PC-9 (cell line): ENCODE results near the gene EIF5B. TPM values are rescaled to one million over a fixed set of nuclear protein-coding genes. Genes with fewer than 3 reads are reported as not detected.
"Not testable (repeated sequence)": the region's sequence is repeated elsewhere in the genome, so short reads cannot be mapped to it uniquely, and the experiment has no call there.

Source experiments
- BruUV-seq: library from RNA; stranded (reverse); fragments of 400-500 nt; replicated peaks from 2 replicates; lab custom pipeline; 2021; lab: Mats Ljungman, UMichigan
- CTCF ChIA-PET: fragments of 300-600 bp; sonication (Branson Sonifier 250); formaldehyde crosslinking; loops from one replicate; lab custom pipeline; 2022; ENCODE audit warnings: antibody characterized with exemption; lab: Charles Lee
- POLR2A ChIA-PET: fragments of 300-600 bp; sonication (Branson Sonifier 250); formaldehyde crosslinking; loops from one replicate; lab custom pipeline; 2022; ENCODE audit warnings: antibody characterized with exemption; ENCODE audit not compliant: unreplicated experiment; lab: Charles Lee
- DNase-seq, 2 experiments: peaks; one replicate each; pipeline versions ENCODE4 v3.0.0 to v3.0.0-alpha.2; 2015 to 2022; ENCODE audit warnings: mixed read lengths in 1 of 2
- H2AFZ ChIP-seq: fragments of 200-600 bp; sonication (generic); 2 replicates; pipeline ENCODE4 v1.8.1; 2017; ENCODE audit warnings: antibody characterized with exemption
- H3F3A ChIP-seq: fragments of 200-600 bp; sonication (generic); 2 replicates; pipeline ENCODE4 v1.8.1; 2017; ENCODE audit warnings: antibody characterized with exemption, mild to moderate bottlenecking, low read depth; ENCODE audit not compliant: insufficient read depth
- H3K27ac ChIP-seq: fragments of 200-600 bp; sonication (generic); 2 replicates; pipeline ENCODE4 v1.6.1; 2016; ENCODE audit warnings: mixed run types
- H3K27me3 ChIP-seq: fragments of 200-600 bp; sonication (generic); 2 replicates; pipeline ENCODE4 v1.6.1; 2016; ENCODE audit warnings: low read depth, mixed run types; ENCODE audit not compliant: insufficient read depth
- H3K36me3 ChIP-seq: fragments of 200-600 bp; sonication (generic); 2 replicates; pipeline ENCODE4 v1.6.1; 2016; ENCODE audit warnings: low read depth, mixed run types
- H3K4me1 ChIP-seq: fragments of 200-600 bp; sonication (generic); replicated peaks from 2 replicates; pipeline ENCODE4 v1.6.1; 2016; ENCODE audit warnings: mixed run types; ENCODE audit not compliant: insufficient read depth
- H3K4me2 ChIP-seq: fragments of 200-600 bp; sonication (generic); 2 replicates; pipeline ENCODE4 v1.6.1; 2017; ENCODE audit warnings: mixed run types
- H3K4me3 ChIP-seq: fragments of 200-600 bp; sonication (generic); 2 replicates; pipeline ENCODE4 v1.6.1; 2016; ENCODE audit warnings: mixed run types
- H3K79me2 ChIP-seq: fragments of 200-600 bp; sonication (generic); 2 replicates; pipeline ENCODE4 v1.6.1; 2017; ENCODE audit warnings: low read depth, mixed run types
- H3K9me2 ChIP-seq: fragments of 200-600 bp; sonication (generic); 2 replicates; pipeline ENCODE4 v1.8.1; 2017; ENCODE audit warnings: mild to moderate bottlenecking; ENCODE audit not compliant: insufficient read depth
- H3K9me3 ChIP-seq: fragments of 200-600 bp; sonication (generic); 2 replicates; pipeline ENCODE4 v1.8.1; 2016; ENCODE audit warnings: low read depth; ENCODE audit not compliant: insufficient read depth
- H4K20me1 ChIP-seq: fragments of 200-600 bp; sonication (generic); 2 replicates; pipeline ENCODE4 v1.8.1; 2017; ENCODE audit not compliant: insufficient read depth
- CTCF ChIP-seq: fragments of 200-600 bp; sonication (generic); conservative IDR thresholded peaks from 2 replicates; pipeline ENCODE4 v1.6.1; 2017; ENCODE audit warnings: mixed run types, antibody characterized with exemption, mild to moderate bottlenecking, moderate library complexity
- EZH2 ChIP-seq: fragments of 200-600 bp; sonication (generic); IDR thresholded peaks from 2 replicates; pipeline ENCODE4 v1.8.0; 2017; ENCODE audit warnings: antibody characterized with exemption, low read depth
- intact Hi-C: fragments of 100-400 bp; cut with micrococcal nuclease; formaldehyde crosslinking; loops from one replicate; pipeline ENCODE4 v1.10.0; 2022; ENCODE audit not compliant: unreplicated experiment
- total RNA-seq: library from RNA; stranded (reverse); gene quantifications from 2 replicates; pipeline ENCODE4 v1.2.3, GENCODE V29; 2021

The EIF5B gene
- total RNA-seq, 1 experiment from 2014 or later: 56.7 TPM

GRCh38 chr2:99338029-99338585, 918 bp downstream of the EIF5B start:
- Histone ChIP-seq H3K79me2 (peaks cover 87% of the 10 kb centered on the region), H3K4me3 (peak overlapping the region; percentile 79), H3K4me1 (peaks cover 29% of the 10 kb centered on the region), H4K20me1 (peaks cover 56% of the 10 kb centered on the region), H3K4me2 (peak overlapping the region; percentile 97), H3K36me3 (peaks cover 8% of the 10 kb centered on the region; the same call in 1 of the 2 replicates), H3K9me2 (no peaks in the 10 kb centered on the region), H2AFZ (peak overlapping the region; percentile 96), H3K9me3 (no peaks in the 10 kb centered on the region), H3F3A (peaks cover 16% of the 10 kb centered on the region), H3K27me3 (no peaks in the 10 kb centered on the region), H3K27ac (peak overlapping the region; percentile 39)
- CTCF ChIA-PET: interaction anchor here (0.8 kb wide), 1 partner anchor 66 kb away, joined by 3 read pairs; no protein-coding TSS in a partner anchor
- BruUV-seq: TSS peak; percentile 43
- TF ChIP-seq CTCF (no peak), EZH2 (no peak)
- POLR2A ChIA-PET: interaction anchor here (0.6 to 0.7 kb wide), 2 partner anchors 19 to 83 kb away, joined by 3 to 4 read pairs; no protein-coding TSS in a partner anchor
- intact Hi-C loops: loop anchor here (10.0 kb wide), 1 partner anchor 1227 kb away; the partner anchor contains the start of gene PDCL3
- DNase-seq: no peak

- H3K79me2 ChIP-seq: peaks cover 87% of the 10 kb centered on the region
- TF ChIP-seq CTCF (no peak), EZH2 (no peak)
- H3K27ac ChIP-seq: peak overlapping the region; percentile 3; the same call in 1 of the 2 replicates
- intact Hi-C loops: no loop called here
- no peaks in the 10 kb centered on the region for H3K9me2 ChIP-seq
- BruUV-seq: no TSS peak
- H4K20me1 ChIP-seq: peaks cover 63% of the 10 kb centered on the region
- peaks cover 8% of the 10 kb centered on the region for H3F3A ChIP-seq
- ChIA-PET POLR2A (no interaction called here), CTCF (no interaction called here)
- no peaks in the 10 kb centered on the region for H3K27me3 ChIP-seq
- no peak overlapping the region for H3K4me2 ChIP-seq
- H3K9me3 ChIP-seq: no peaks in the 10 kb centered on the region
- H3K4me3 ChIP-seq: no peak overlapping the region
- no peak overlapping the region for H2AFZ ChIP-seq
- peaks cover 14% of the 10 kb centered on the region; the same call in 1 of the 2 replicates for H3K4me1 ChIP-seq
- no peak for DNase-seq
- H3K36me3 ChIP-seq: no peaks in the 10 kb centered on the region
Measured at GRCh38 chr2:99340669-99341236, 3.6 kb downstream of the EIF5B start.

GRCh38 chr2:99342536-99342935, 5.3 kb downstream of the EIF5B start:
- Histone ChIP-seq H3K4me1 (peaks cover 14% of the 10 kb centered on the region; the same call in 1 of the 2 replicates), H3K4me2 (no peak overlapping the region), H2AFZ (no peak overlapping the region), H3F3A (peaks cover 6% of the 10 kb centered on the region; the same call in 1 of the 2 replicates), H3K36me3 (no peaks in the 10 kb centered on the region), H3K27ac (no peak overlapping the region), H3K9me2 (no peaks in the 10 kb centered on the region), H4K20me1 (peaks cover 73% of the 10 kb centered on the region), H3K27me3 (no peaks in the 10 kb centered on the region), H3K9me3 (no peaks in the 10 kb centered on the region), H3K79me2 (peaks cover 99% of the 10 kb centered on the region), H3K4me3 (no peak overlapping the region)
- DNase-seq: no peak
- TF ChIP-seq EZH2 (no peak), CTCF (no peak)
- ChIA-PET CTCF (no interaction called here), POLR2A (interaction anchor here (0.6 kb wide), 1 partner anchor 202 kb away, joined by 8 read pairs; no protein-coding TSS in a partner anchor)
- intact Hi-C loops: no loop called here
- BruUV-seq: no TSS peak

GRCh38 chr2:99345446-99345845, 8.3 kb downstream of the EIF5B start:
- H3K4me3 ChIP-seq, H3K9me2 ChIP-seq, CTCF ChIA-PET, H3K36me3 ChIP-seq, H2AFZ ChIP-seq, H3K27me3 ChIP-seq, H3K27ac ChIP-seq, H3K4me1 ChIP-seq, intact Hi-C loops, H3K9me3 ChIP-seq, DNase-seq, POLR2A ChIA-PET, H3K4me2 ChIP-seq, BruUV-seq: not testable (repeated sequence)
- Histone ChIP-seq H4K20me1 (peaks cover 80% of the 10 kb centered on the region), H3K79me2 (peaks cover 100% of the 10 kb centered on the region), H3F3A (peaks cover 15% of the 10 kb centered on the region; the same call in 1 of the 2 replicates)
